T-helper 2 cell treated with Interferon-gamma antibody and Interleukin-4, amounts not matched to agents 5 μg/mL and 100 μg/mL, for 36 hours (primary cell): ENCODE data around the gene PCDHA1.

Experiments
- DNase-seq: peaks from one replicate; pipeline ENCODE4 v3.0.0; 2021; ENCODE audit warnings: low spot score
- H3K27ac Mint-ChIP-seq: one replicate; pipeline ENCODE4 v1.8.0; 2021; ENCODE audit warnings: mild to moderate bottlenecking, mixed read lengths
- H3K27me3 Mint-ChIP-seq: one replicate; pipeline ENCODE4 v1.8.0; 2021; ENCODE audit warnings: low read depth, mixed read lengths
- H3K36me3 Mint-ChIP-seq: one replicate; pipeline ENCODE4 v1.8.0; 2021; ENCODE audit warnings: low read depth, mixed read lengths
- H3K4me1 Mint-ChIP-seq: one replicate; pipeline ENCODE4 v1.8.0; 2021; ENCODE audit warnings: low read depth, mixed read lengths
- H3K4me3 Mint-ChIP-seq: one replicate; pipeline ENCODE4 v1.8.0; 2022; ENCODE audit warnings: mild to moderate bottlenecking, moderate library complexity, mixed read lengths
- H3K9me3 Mint-ChIP-seq: one replicate; pipeline ENCODE4 v1.8.0; 2021; ENCODE audit warnings: mixed read lengths

PCDHA1 gene

GRCh38 chr5:140996060-140996459 is 210.1 kb downstream of the PCDHA1 start:
- Mint-ChIP-seq H3K27ac (no peak overlapping the region), H3K4me3 (no peak overlapping the region), H3K9me3 (no peaks in the 10 kb centered on the region), H3K4me1 (no peaks in the 10 kb centered on the region), H3K27me3 (peaks cover under 1% of the 10 kb centered on the region), H3K36me3 (no peaks in the 10 kb centered on the region)
- no peak for DNase-seq

GRCh38 chr5:140998921-140999410 is 213.0 kb downstream of the PCDHA1 start:
- no peak overlapping the region for H3K4me3 Mint-ChIP-seq
- H3K36me3 Mint-ChIP-seq: no peaks in the 10 kb centered on the region
- no peaks in the 10 kb centered on the region for H3K9me3 Mint-ChIP-seq
- H3K27ac Mint-ChIP-seq: no peak overlapping the region
- H3K4me1 Mint-ChIP-seq: no peaks in the 10 kb centered on the region
- H3K27me3 Mint-ChIP-seq: peaks cover 9% of the 10 kb centered on the region
- no peak for DNase-seq

- no peak overlapping the region for H3K4me3 Mint-ChIP-seq
- H3K4me1 Mint-ChIP-seq: no peaks in the 10 kb centered on the region
- H3K36me3 Mint-ChIP-seq: no peaks in the 10 kb centered on the region
- H3K27me3 Mint-ChIP-seq: peaks cover 9% of the 10 kb centered on the region
- H3K27ac Mint-ChIP-seq: no peak overlapping the region
- no peak for DNase-seq
- H3K9me3 Mint-ChIP-seq: no peaks in the 10 kb centered on the region
Measured at GRCh38 chr5:141001446-141001843, 215.5 kb downstream of the PCDHA1 start.

- no peak overlapping the region for H3K27ac Mint-ChIP-seq
- peaks cover 9% of the 10 kb centered on the region for H3K27me3 Mint-ChIP-seq
Measured at GRCh38 chr5:141001844-141002604, 216.1 kb downstream of the PCDHA1 start.

GRCh38 chr5:141002605-141002965 is 216.6 kb downstream of the PCDHA1 start:
- H3K4me3 Mint-ChIP-seq: no peak overlapping the region
- H3K27me3 Mint-ChIP-seq: peaks cover 9% of the 10 kb centered on the region
- no peak overlapping the region for H3K27ac Mint-ChIP-seq
- H3K36me3 Mint-ChIP-seq: no peaks in the 10 kb centered on the region
- DNase-seq: no peak
- H3K4me1 Mint-ChIP-seq: no peaks in the 10 kb centered on the region
- H3K9me3 Mint-ChIP-seq: no peaks in the 10 kb centered on the region

More at GRCh38 chr5:141001844-141002604, 216.1 kb downstream of the PCDHA1 start:
- DNase-seq: no peak
- no peaks in the 10 kb centered on the region for H3K9me3 Mint-ChIP-seq
- no peak overlapping the region for H3K4me3 Mint-ChIP-seq
- no peaks in the 10 kb centered on the region for H3K36me3 Mint-ChIP-seq
- no peaks in the 10 kb centered on the region for H3K4me1 Mint-ChIP-seq

GRCh38 chr5:141003031-141003430 is 217.1 kb downstream of the PCDHA1 start:
- H3K27me3 Mint-ChIP-seq: peaks cover 9% of the 10 kb centered on the region
- no peaks in the 10 kb centered on the region for H3K9me3 Mint-ChIP-seq
- no peaks in the 10 kb centered on the region for H3K36me3 Mint-ChIP-seq
- no peak overlapping the region for H3K27ac Mint-ChIP-seq
- no peak overlapping the region for H3K4me3 Mint-ChIP-seq
- H3K4me1 Mint-ChIP-seq: no peaks in the 10 kb centered on the region
- no peak for DNase-seq

GRCh38 chr5:141003791-141004611 is 218.1 kb downstream of the PCDHA1 start:
- H3K27me3 Mint-ChIP-seq: peaks cover 9% of the 10 kb centered on the region
- no peak overlapping the region for H3K27ac Mint-ChIP-seq
- no peaks in the 10 kb centered on the region for H3K9me3 Mint-ChIP-seq
- no peaks in the 10 kb centered on the region for H3K36me3 Mint-ChIP-seq
- no peak overlapping the region for H3K4me3 Mint-ChIP-seq
- no peak for DNase-seq
- no peaks in the 10 kb centered on the region for H3K4me1 Mint-ChIP-seq

- H3K27ac Mint-ChIP-seq: no peak overlapping the region
- H3K9me3 Mint-ChIP-seq: no peaks in the 10 kb centered on the region
- no peak overlapping the region for H3K4me3 Mint-ChIP-seq
- H3K27me3 Mint-ChIP-seq: no peaks in the 10 kb centered on the region
- no peaks in the 10 kb centered on the region for H3K4me1 Mint-ChIP-seq
- no peak for DNase-seq
- H3K36me3 Mint-ChIP-seq: no peaks in the 10 kb centered on the region
Measured at GRCh38 chr5:141007791-141008190, 221.9 kb downstream of the PCDHA1 start.

- Mint-ChIP-seq H3K9me3 (no peaks in the 10 kb centered on the region), H3K27ac (no peak overlapping the region), H3K36me3 (no peaks in the 10 kb centered on the region), H3K4me3 (no peak overlapping the region), H3K4me1 (no peaks in the 10 kb centered on the region), H3K27me3 (no peaks in the 10 kb centered on the region)
- DNase-seq: no peak
Measured at GRCh38 chr5:141010047-141010793, 224.3 kb downstream of the PCDHA1 start.

- H3K36me3 Mint-ChIP-seq: no peaks in the 10 kb centered on the region
- no peaks in the 10 kb centered on the region for H3K4me1 Mint-ChIP-seq
- H3K27ac Mint-ChIP-seq: no peak overlapping the region
- no peak overlapping the region for H3K4me3 Mint-ChIP-seq
- H3K27me3 Mint-ChIP-seq: no peaks in the 10 kb centered on the region
- H3K9me3 Mint-ChIP-seq: peaks cover 4% of the 10 kb centered on the region
- no peak for DNase-seq
Measured at GRCh38 chr5:141017943-141018342, 232.0 kb downstream of the PCDHA1 start.

- no peak overlapping the region for H3K4me3 Mint-ChIP-seq
- peaks cover 13% of the 10 kb centered on the region for H3K9me3 Mint-ChIP-seq
- no peaks in the 10 kb centered on the region for H3K36me3 Mint-ChIP-seq
- no peaks in the 10 kb centered on the region for H3K4me1 Mint-ChIP-seq
- no peak overlapping the region for H3K27ac Mint-ChIP-seq
- H3K27me3 Mint-ChIP-seq: no peaks in the 10 kb centered on the region
- no peak for DNase-seq
Measured at GRCh38 chr5:141022384-141022783, 236.4 kb downstream of the PCDHA1 start.

- Mint-ChIP-seq H3K4me1 (no peaks in the 10 kb centered on the region), H3K4me3 (no peak overlapping the region), H3K27me3 (no peaks in the 10 kb centered on the region), H3K36me3 (no peaks in the 10 kb centered on the region), H3K27ac (no peak overlapping the region), H3K9me3 (no peaks in the 10 kb centered on the region)
- no peak for DNase-seq
Measured at GRCh38 chr5:141031006-141031405, 245.1 kb downstream of the PCDHA1 start.

GRCh38 chr5:141032626-141033025 is 246.7 kb downstream of the PCDHA1 start:
- Mint-ChIP-seq H3K27ac (no peak overlapping the region), H3K4me1 (no peaks in the 10 kb centered on the region), H3K36me3 (no peaks in the 10 kb centered on the region), H3K9me3 (no peaks in the 10 kb centered on the region), H3K27me3 (no peaks in the 10 kb centered on the region), H3K4me3 (no peak overlapping the region)
- DNase-seq: no peak

- no peak overlapping the region for H3K4me3 Mint-ChIP-seq
- H3K4me1 Mint-ChIP-seq: no peaks in the 10 kb centered on the region
- no peak overlapping the region for H3K27ac Mint-ChIP-seq
- no peaks in the 10 kb centered on the region for H3K36me3 Mint-ChIP-seq
- DNase-seq: no peak
- no peaks in the 10 kb centered on the region for H3K27me3 Mint-ChIP-seq
- no peaks in the 10 kb centered on the region for H3K9me3 Mint-ChIP-seq
Measured at GRCh38 chr5:141039061-141039460, 253.1 kb downstream of the PCDHA1 start.
